Liver (tissue), 9 donors: ENCODE results near the gene CLEC18A. TPM values are rescaled to one million over a fixed set of nuclear protein-coding genes. Genes with fewer than 3 reads are reported as not detected.

ENCODE experiments used
- DNase-seq: peaks from one replicate; pipeline ENCODE4 v3.0.0-alpha.2; 2017; ENCODE audit warnings: low spot score
- H3K27ac ChIP-seq, 2 donors: one replicate each; pipeline ENCODE4 v1.7.0; 2013; ENCODE audit warnings: inconsistent platforms in 2 of 2, low read length in 2 of 2, control low read depth in 1 of 2, low read depth in 1 of 2, mild to moderate bottlenecking in 1 of 2
- H3K27me3 ChIP-seq, 4 donors: one replicate each; pipeline versions ENCODE4 v1.6.1 to v1.7.0; 2013; ENCODE audit warnings: low read length in 3 of 4, inconsistent platforms in 1 of 4, mild to moderate bottlenecking in 1 of 4, moderate library complexity in 1 of 4; ENCODE audit not compliant: control insufficient read depth in 4 of 4, insufficient read depth in 4 of 4
- H3K36me3 ChIP-seq, 4 donors: one replicate each; pipeline versions ENCODE4 v1.6.1 to v1.7.0; 2013; ENCODE audit warnings: low read length in 3 of 4, mild to moderate bottlenecking in 3 of 4, low read depth in 1 of 4, moderate library complexity in 1 of 4; ENCODE audit not compliant: control insufficient read depth in 4 of 4, insufficient read depth in 3 of 4
- H3K4me1 ChIP-seq, 4 donors: one replicate each; pipeline versions ENCODE4 v1.6.1 to v1.7.0; 2013; ENCODE audit warnings: low read length in 3 of 4, mild to moderate bottlenecking in 3 of 4, moderate library complexity in 1 of 4; ENCODE audit not compliant: control insufficient read depth in 4 of 4, insufficient read depth in 4 of 4
- H3K4me3 ChIP-seq, 3 donors: one replicate each; pipeline versions ENCODE4 v1.6.1 to v1.7.0; 2013; ENCODE audit warnings: low read length in 3 of 3, control low read depth in 1 of 3, low read depth in 1 of 3, mild to moderate bottlenecking in 1 of 3
- H3K9ac ChIP-seq, 2 donors: one replicate each; pipeline ENCODE4 v1.7.0; 2013; ENCODE audit warnings: low read length in 2 of 2, mild to moderate bottlenecking in 2 of 2, moderate library complexity in 2 of 2, control low read depth in 1 of 2, low read depth in 1 of 2
- H3K9me3 ChIP-seq, 4 donors: one replicate each; pipeline versions ENCODE4 v1.6.1 to v1.7.0; 2013; ENCODE audit warnings: low read length in 3 of 4; ENCODE audit not compliant: control insufficient read depth in 4 of 4
- EGR1 ChIP-seq, 2 donors: IDR thresholded peaks; 2 replicates each; pipeline ENCODE4 v1.6.1; 2016 to 2018; ENCODE audit warnings: antibody characterized with exemption in 2 of 2, low read depth in 2 of 2
- FOXA2 ChIP-seq: IDR thresholded peaks from 2 replicates; pipeline ENCODE4 v1.6.1; 2016; ENCODE audit warnings: antibody characterized with exemption
- HNF4G ChIP-seq: IDR thresholded peaks from 2 replicates; pipeline ENCODE4 v1.6.1; 2016; ENCODE audit warnings: antibody characterized with exemption
- JUND ChIP-seq, 2 donors: IDR thresholded peaks; 2 replicates each; pipeline ENCODE4 v1.6.1; 2016; ENCODE audit warnings: antibody characterized with exemption in 2 of 2
- NR2F2 ChIP-seq: IDR thresholded peaks from 2 replicates; pipeline ENCODE4 v1.6.1; 2016; ENCODE audit warnings: antibody characterized with exemption
- RAD21 ChIP-seq, 2 donors: IDR thresholded peaks; 2 replicates each; pipeline ENCODE4 v1.6.1; 2016; ENCODE audit warnings: antibody characterized with exemption in 2 of 2, mild to moderate bottlenecking in 2 of 2
- RXRA ChIP-seq, 2 donors: IDR thresholded peaks; 2 replicates each; pipeline ENCODE4 v1.6.1; 2017 to 2018; ENCODE audit warnings: antibody characterized with exemption in 2 of 2, mild to moderate bottlenecking in 1 of 2
- SP1 ChIP-seq: IDR thresholded peaks from 2 replicates; pipeline ENCODE4 v1.6.1; 2018; ENCODE audit warnings: antibody characterized with exemption, mild to moderate bottlenecking
- TAF1 ChIP-seq: conservative IDR thresholded peaks from 2 replicates; pipeline ENCODE4 v1.6.1; 2016; ENCODE audit warnings: antibody characterized with exemption, mild to moderate bottlenecking
- WGBS: extraction: QIAGEN DNeasy Blood & Tissue Kit; methylation state at CpG from one replicate; pipeline ENCODE4 v1.1.7; 2013; 5-methylcytosine and 5-hydroxymethylcytosine counted together
- polyA plus RNA-seq, 2 donors: library from polyadenylated mRNA; stranded (reverse) in 1 of 2; unstranded in 1 of 2; fragments of 200-250 nt in 1 of 2; fragments of >200 nt in 1 of 2; fragmentation: Nextera tagmentation in 1 of 2; extraction: Ambion mirVana in 1 of 2; gene quantifications; one replicate each; pipeline versions ENCODE4 v1.2.1 to v1.2.3, GENCODE V29; 2013 to 2015
- total RNA-seq, 2 donors: library from RNA; depleted of rRNA; stranded (reverse); fragments of >200 nt; gene quantifications; one replicate each; pipeline ENCODE4 v1.2.3, GENCODE V29; 2014
- TF ChIP-seq, protein P1 (sequence below): fragments of 150-350 bp; IDR thresholded peaks from 2 replicates; pipeline ENCODE4 v1.5.1; 2017; ENCODE audit warnings: improper control_type of control experiment, low read depth, low read length; ENCODE audit not compliant: missing input control
- TF ChIP-seq, protein P2 (sequence below): IDR thresholded peaks from 2 replicates; pipeline ENCODE4 v1.6.1; 2016; ENCODE audit warnings: antibody characterized with exemption
- TF ChIP-seq, protein P3 (sequence below): IDR thresholded peaks from 2 replicates; pipeline ENCODE4 v1.6.1; 2016; ENCODE audit warnings: antibody characterized with exemption, mild to moderate bottlenecking
- TF ChIP-seq, protein P4 (sequence below): IDR thresholded peaks from 2 replicates; pipeline ENCODE4 v1.6.1; 2016; ENCODE audit warnings: antibody characterized with exemption
- donor health status: healthy.
- donor health status: healthy.
- donor health status: healthy.
- donor health status: healthy.
- donor health status: healthy.

Gene CLEC18A
- total and polyA plus RNA-seq, 4 donors, result 0.05 to 1.0 (median 0.24) TPM

DNA sequence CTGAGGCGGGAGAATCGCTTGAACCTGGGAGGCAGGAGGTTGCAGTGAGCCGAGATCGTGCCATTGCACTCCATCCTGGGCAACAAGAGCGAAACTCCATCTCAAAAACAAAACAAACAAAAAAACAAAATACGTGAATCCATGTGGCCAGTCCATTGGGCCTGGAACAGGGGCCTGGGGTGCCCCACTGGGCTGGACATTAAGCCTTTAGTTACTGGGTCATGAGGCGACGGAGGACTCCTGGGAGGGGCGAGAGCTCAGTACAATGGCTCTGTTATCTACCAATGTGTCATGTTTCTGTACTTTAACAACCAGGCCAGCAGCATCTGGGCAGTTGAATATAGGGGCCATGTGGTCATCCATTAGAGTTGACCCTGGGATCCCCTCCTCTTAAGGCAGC is 18.9 kb upstream of the CLEC18A start:
- no peak for DNase-seq
- 90% methylated on average over 9 of the region's 9 CpGs for WGBS
- no peaks in the 10 kb centered on the region for H3K27me3 ChIP-seq
- no peak overlapping the region for H3K4me3 ChIP-seq
- peaks cover 9 to 50% (median 17%) of the 10 kb centered on the region in 4 donors for H3K36me3 ChIP-seq
- no peaks in the 10 kb centered on the region for H3K9me3 ChIP-seq
- no peak overlapping the region for H3K9ac ChIP-seq
- TF ChIP-seq HNF4G (no peak), RXRA (IDR thresholded peaks at IDR 0.05) (no peak), RAD21 (IDR thresholded peaks at IDR 0.05) (no peak)
- H3K4me1 ChIP-seq, result no peaks in the 10 kb centered on the region
- no peak overlapping the region for H3K27ac ChIP-seq

DNA sequence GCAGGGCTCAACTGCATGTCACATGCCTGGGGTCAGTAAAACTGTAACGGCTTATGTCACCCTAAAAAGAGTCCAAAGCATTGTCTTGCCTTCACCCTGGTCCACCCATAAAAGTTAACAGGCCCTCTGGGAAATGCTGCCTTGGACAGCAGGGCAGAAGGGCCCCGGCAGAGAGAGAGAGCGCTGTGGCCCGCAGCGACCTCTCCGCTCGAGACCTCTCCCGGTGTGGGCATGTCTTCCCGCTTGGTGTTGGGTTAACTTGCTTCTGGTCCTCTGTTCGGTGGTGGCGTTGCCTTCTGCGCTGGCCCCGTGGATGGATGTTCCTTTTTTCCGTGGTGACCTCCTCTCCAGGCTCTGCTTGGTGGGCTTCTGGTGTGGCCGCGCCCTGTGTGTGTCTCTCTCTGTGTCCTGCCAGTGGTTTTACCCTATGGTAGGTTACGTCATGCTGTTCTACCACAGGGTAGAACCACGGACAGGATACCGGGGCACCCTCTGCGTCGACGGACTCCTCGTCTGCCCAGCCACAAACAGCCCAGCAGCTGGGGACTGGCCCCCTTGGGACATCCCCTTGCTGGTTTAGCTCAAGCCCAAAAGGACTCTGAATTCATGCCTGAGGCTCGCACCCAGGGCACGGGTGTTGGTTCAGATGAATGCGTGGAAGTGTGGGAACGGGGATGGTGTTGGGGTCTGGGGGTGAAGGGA is 18.3 kb upstream of the CLEC18A start:
- H3K27ac ChIP-seq, result no peak overlapping the region
- no peak overlapping the region for H3K4me3 ChIP-seq
- H3K27me3 ChIP-seq, result no peaks in the 10 kb centered on the region
- peaks cover 11 to 56% (median 21%) of the 10 kb centered on the region in 4 donors for H3K36me3 ChIP-seq
- DNase-seq, result no peak
- no peak overlapping the region for H3K9ac ChIP-seq
- 93% methylated on average over 27 of the region's 27 CpGs for WGBS
- H3K4me1 ChIP-seq, result no peaks in the 10 kb centered on the region
- no peaks in the 10 kb centered on the region for H3K9me3 ChIP-seq
- TF ChIP-seq HNF4G, result no peak
- no peak for TF ChIP-seq TAF1
- no peak for TF ChIP-seq SP1
- TF ChIP-seq FOXA2, result no peak
- no peak for TF ChIP-seq RAD21 (IDR thresholded peaks at IDR 0.05)
- TF ChIP-seq EGR1 (IDR thresholded peaks at IDR 0.05; ENCODE audit: low read depth in 2 of 2), result no peak
- TF ChIP-seq, protein P1, sequence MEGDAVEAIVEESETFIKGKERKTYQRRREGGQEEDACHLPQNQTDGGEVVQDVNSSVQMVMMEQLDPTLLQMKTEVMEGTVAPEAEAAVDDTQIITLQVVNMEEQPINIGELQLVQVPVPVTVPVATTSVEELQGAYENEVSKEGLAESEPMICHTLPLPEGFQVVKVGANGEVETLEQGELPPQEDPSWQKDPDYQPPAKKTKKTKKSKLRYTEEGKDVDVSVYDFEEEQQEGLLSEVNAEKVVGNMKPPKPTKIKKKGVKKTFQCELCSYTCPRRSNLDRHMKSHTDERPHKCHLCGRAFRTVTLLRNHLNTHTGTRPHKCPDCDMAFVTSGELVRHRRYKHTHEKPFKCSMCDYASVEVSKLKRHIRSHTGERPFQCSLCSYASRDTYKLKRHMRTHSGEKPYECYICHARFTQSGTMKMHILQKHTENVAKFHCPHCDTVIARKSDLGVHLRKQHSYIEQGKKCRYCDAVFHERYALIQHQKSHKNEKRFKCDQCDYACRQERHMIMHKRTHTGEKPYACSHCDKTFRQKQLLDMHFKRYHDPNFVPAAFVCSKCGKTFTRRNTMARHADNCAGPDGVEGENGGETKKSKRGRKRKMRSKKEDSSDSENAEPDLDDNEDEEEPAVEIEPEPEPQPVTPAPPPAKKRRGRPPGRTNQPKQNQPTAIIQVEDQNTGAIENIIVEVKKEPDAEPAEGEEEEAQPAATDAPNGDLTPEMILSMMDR, result no peak
- TF ChIP-seq, protein P2, sequence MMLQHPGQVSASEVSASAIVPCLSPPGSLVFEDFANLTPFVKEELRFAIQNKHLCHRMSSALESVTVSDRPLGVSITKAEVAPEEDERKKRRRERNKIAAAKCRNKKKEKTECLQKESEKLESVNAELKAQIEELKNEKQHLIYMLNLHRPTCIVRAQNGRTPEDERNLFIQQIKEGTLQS, result no peak

DNA sequence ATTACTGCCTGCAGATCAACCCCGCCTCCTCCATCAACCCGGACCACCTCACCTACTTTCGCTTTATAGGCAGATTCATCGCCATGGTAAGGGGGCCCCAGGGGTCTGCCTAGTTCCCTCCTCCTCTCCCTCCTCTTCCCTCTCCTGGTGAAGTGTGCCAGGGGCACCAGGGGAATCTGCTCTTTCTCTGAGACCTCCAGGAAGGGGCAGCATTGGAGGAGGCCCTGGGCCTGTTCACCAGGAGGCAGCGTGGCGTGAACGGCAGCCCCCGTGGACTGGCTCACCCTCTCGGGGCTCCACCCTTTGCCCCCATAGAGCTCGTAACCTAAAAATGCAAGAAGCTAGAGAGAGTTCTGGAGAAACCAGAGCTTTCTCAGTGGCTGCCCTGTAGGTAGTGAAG is 17.1 kb upstream of the CLEC18A start:
- DNase-seq, result no peak
- H3K4me1 ChIP-seq, result no peaks in the 10 kb centered on the region
- H3K9me3 ChIP-seq, result no peaks in the 10 kb centered on the region
- H3K36me3 ChIP-seq, result peaks cover 11 to 64% (median 24%) of the 10 kb centered on the region in 4 donors
- H3K27me3 ChIP-seq, result no peaks in the 10 kb centered on the region
- H3K4me3 ChIP-seq, result no peak overlapping the region
- no peak overlapping the region for H3K27ac ChIP-seq
- WGBS, result 92% methylated on average over 10 of the region's 10 CpGs
- H3K9ac ChIP-seq, result no peak overlapping the region
- TF ChIP-seq, protein P3, sequence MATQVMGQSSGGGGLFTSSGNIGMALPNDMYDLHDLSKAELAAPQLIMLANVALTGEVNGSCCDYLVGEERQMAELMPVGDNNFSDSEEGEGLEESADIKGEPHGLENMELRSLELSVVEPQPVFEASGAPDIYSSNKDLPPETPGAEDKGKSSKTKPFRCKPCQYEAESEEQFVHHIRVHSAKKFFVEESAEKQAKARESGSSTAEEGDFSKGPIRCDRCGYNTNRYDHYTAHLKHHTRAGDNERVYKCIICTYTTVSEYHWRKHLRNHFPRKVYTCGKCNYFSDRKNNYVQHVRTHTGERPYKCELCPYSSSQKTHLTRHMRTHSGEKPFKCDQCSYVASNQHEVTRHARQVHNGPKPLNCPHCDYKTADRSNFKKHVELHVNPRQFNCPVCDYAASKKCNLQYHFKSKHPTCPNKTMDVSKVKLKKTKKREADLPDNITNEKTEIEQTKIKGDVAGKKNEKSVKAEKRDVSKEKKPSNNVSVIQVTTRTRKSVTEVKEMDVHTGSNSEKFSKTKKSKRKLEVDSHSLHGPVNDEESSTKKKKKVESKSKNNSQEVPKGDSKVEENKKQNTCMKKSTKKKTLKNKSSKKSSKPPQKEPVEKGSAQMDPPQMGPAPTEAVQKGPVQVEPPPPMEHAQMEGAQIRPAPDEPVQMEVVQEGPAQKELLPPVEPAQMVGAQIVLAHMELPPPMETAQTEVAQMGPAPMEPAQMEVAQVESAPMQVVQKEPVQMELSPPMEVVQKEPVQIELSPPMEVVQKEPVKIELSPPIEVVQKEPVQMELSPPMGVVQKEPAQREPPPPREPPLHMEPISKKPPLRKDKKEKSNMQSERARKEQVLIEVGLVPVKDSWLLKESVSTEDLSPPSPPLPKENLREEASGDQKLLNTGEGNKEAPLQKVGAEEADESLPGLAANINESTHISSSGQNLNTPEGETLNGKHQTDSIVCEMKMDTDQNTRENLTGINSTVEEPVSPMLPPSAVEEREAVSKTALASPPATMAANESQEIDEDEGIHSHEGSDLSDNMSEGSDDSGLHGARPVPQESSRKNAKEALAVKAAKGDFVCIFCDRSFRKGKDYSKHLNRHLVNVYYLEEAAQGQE, result no peak
- TF ChIP-seq EGR1 (IDR thresholded peaks at IDR 0.05; ENCODE audit: low read depth in 2 of 2) (no peak), JUND (IDR thresholded peaks at IDR 0.05) (no peak), FOXA2 (no peak), TAF1 (no peak), NR2F2 (no peak)
- TF ChIP-seq, protein P4, sequence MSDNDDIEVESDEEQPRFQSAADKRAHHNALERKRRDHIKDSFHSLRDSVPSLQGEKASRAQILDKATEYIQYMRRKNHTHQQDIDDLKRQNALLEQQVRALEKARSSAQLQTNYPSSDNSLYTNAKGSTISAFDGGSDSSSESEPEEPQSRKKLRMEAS, result no peak
